ENCODE measurements around the gene ANKRD13C.
"Not testable (repeated sequence)": the region's sequence is repeated elsewhere in the genome, so short reads cannot be mapped to it uniquely, and the experiment has no call there.

Gene ANKRD13C

DNA sequence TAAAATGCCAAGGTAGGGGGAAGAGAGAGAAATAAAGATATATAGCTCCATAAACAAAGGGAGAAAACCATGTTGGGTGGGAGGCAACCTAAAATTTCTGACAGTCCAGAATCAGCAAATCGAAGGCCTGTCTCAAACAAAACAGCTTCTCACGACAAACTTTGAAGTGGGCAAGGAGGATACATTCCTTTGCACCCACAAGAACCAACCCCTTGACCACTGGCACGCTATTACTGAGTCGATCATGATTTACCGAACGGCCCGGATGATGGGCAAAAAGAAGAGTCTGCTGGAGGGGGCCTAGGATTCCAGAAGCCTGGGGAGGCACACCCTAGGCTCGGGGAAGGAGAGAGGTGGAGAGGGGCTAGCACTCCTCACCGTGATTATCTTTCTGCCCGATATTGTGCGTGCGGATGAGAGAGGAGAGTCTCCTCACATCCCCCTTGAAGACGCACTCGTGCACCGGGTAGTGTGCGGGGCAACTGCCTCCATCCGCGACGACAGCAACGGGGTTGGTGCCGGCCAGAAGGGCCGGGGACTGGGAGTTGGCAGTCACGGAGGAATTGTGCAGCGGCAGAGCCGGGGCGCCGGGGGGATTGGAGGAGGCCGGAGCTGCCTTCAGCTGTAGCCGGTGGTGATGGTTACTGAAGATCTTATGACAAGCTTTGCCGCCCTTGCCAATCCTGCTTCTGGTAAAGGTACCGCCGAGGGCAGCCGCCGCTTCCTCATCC is 756 bp downstream of the ANKRD13C start:
- TF ChIP-seq, protein P1, sequence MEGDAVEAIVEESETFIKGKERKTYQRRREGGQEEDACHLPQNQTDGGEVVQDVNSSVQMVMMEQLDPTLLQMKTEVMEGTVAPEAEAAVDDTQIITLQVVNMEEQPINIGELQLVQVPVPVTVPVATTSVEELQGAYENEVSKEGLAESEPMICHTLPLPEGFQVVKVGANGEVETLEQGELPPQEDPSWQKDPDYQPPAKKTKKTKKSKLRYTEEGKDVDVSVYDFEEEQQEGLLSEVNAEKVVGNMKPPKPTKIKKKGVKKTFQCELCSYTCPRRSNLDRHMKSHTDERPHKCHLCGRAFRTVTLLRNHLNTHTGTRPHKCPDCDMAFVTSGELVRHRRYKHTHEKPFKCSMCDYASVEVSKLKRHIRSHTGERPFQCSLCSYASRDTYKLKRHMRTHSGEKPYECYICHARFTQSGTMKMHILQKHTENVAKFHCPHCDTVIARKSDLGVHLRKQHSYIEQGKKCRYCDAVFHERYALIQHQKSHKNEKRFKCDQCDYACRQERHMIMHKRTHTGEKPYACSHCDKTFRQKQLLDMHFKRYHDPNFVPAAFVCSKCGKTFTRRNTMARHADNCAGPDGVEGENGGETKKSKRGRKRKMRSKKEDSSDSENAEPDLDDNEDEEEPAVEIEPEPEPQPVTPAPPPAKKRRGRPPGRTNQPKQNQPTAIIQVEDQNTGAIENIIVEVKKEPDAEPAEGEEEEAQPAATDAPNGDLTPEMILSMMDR (IDR thresholded peaks at IDR 0.05; ENCODE audit: insufficient read depth, low read length, missing control alignments): no peak
- CTCF ChIA-PET: interaction anchor here (1.1 to 1.9 kb wide), 4 partner anchors 14 to 220 kb away, joined by 3 to 7 read pairs (median 4); partner anchors contain the start of gene CTH
- peak overlapping the region; percentile 99 for H3K4me3 ChIP-seq (ENCODE audit: low read depth, low read length)
- peak; percentile 21 for DNase-seq (ENCODE audit: low read depth, low spot score)
- POLR2A ChIA-PET: interaction anchor here (1.0 to 2.4 kb wide), 3 partner anchors 33 to 148 kb away, joined by 4 to 31 read pairs (median 6); partner anchors contain the start of genes CTH and LRRC40

- CTCF ChIA-PET: interaction anchor here (1.3 to 1.9 kb wide), 2 partner anchors 52 to 58 kb away, joined by 3 to 7 read pairs; partner anchors contain the start of gene CTH
- DNase-seq (ENCODE audit: low read depth, low spot score): no peak
- POLR2A ChIA-PET: interaction anchor here (2.4 kb wide), 1 partner anchor 58 kb away, joined by 31 read pairs; the partner anchor contains the start of gene CTH
- TF ChIP-seq, protein P1 (IDR thresholded peaks at IDR 0.05; ENCODE audit: insufficient read depth, low read length, missing control alignments): no peak
- H3K4me3 ChIP-seq (ENCODE audit: low read depth, low read length): peak overlapping the region; percentile 99
These were observed 1.5 kb downstream of the ANKRD13C start for GRCh38 chr1:70353044-70353443.

DNA sequence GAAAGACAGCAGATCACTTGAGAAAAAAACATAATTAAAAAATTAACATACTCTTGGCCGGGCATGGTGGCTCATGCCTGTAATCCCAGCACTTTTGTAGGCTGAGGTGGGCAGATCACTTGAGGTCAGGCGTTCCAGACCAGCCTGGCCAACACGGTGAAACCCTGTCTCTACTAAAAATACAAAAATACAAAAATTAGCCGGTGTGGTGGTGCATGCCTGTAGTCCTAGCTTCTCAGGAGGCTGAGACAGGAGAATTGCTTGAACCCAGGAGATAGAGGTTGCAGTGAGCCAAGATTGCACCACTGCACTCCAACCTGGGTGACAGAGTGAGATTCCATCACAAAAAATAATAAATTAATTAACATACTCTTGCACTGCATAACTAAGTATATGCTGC is 4.7 kb downstream of the ANKRD13C start:
- H3K4me3 ChIP-seq (ENCODE audit: low read depth, low read length); CTCF ChIA-PET; DNase-seq (ENCODE audit: low read depth, low spot score): not testable (repeated sequence)
- POLR2A ChIA-PET: interaction anchor here (0.7 kb wide), 1 partner anchor 60 kb away, joined by 3 read pairs; no protein-coding TSS in a partner anchor

GRCh38 chr1:70348399-70349165 is 5.9 kb downstream of the ANKRD13C start:
- POLR2A ChIA-PET: no interaction called here
- CTCF ChIA-PET: no interaction called here
- no peak for DNase-seq (ENCODE audit: low read depth, low spot score)
- H3K4me3 ChIP-seq (ENCODE audit: low read depth, low read length): no peak overlapping the region
- TF ChIP-seq, protein P1 (IDR thresholded peaks at IDR 0.05; ENCODE audit: insufficient read depth, low read length, missing control alignments): no peak

DNA sequence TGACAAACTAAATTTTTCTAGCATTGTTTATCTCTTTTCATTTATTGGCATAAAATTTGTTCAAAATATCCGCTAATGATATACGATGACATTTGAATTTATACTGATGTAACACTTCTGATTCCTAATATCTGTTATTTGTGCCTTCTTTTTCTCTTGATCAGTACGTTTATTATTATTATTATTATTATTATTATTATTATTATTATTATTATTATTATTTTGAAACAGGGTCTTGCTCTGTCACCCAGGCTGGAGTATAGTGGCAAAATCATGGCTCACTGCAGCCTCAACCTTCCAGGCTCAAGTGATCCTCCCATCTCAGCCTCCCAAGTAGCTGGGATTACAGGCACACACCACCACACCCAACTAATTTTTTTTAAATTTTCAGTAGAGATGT is 14.9 kb downstream of the ANKRD13C start:
- DNase-seq (ENCODE audit: low read depth, low spot score); POLR2A ChIA-PET; H3K4me3 ChIP-seq (ENCODE audit: low read depth, low read length): not testable (repeated sequence)
- CTCF ChIA-PET: interaction anchor here (1.1 kb wide), 1 partner anchor 15 kb away, joined by 3 read pairs; the partner anchor contains the start of gene ANKRD13C

- CTCF ChIA-PET: no interaction called here
- H3K4me3 ChIP-seq (ENCODE audit: low read depth, low read length): no peak overlapping the region
- TF ChIP-seq, protein P1 (IDR thresholded peaks at IDR 0.05; ENCODE audit: insufficient read depth, low read length, missing control alignments): no peak
- no peak for DNase-seq (ENCODE audit: low read depth, low spot score)
- POLR2A ChIA-PET: no interaction called here
These were observed 18.5 kb downstream of the ANKRD13C start for GRCh38 chr1:70336050-70336449.

DNA sequence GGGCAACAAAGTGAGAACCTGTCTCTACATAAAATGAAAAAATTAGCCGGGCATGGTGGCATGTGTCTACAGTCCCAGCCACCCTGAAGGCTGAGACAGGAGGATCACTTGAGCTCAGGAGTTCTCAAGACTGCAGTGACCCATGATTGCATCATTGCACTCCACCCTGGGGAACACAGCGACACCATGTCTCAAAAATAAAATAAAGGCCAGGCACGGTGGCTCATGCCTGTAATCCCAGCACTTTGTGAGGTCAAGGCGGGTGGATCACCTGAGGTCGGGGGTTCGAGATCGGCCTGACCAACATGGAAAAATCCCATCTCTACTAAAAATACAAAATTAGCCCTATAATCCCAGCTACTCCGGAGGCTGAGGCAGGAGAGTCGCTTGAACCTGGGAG is 20.1 kb downstream of the ANKRD13C start:
- TF ChIP-seq, protein P1 (IDR thresholded peaks at IDR 0.05; ENCODE audit: insufficient read depth, low read length, missing control alignments): no peak
- POLR2A ChIA-PET: no interaction called here
- H3K4me3 ChIP-seq (ENCODE audit: low read depth, low read length): no peak overlapping the region
- CTCF ChIA-PET: no interaction called here
- no peak for DNase-seq (ENCODE audit: low read depth, low spot score)

Measured in AG04449 (cell line).